HL-60 (cell line): ENCODE measurements around the gene SERPINA5.

ENCODE experiments used
- CTCF ChIP-seq: IDR thresholded peaks from one replicate; pipeline ENCODE4 v1.5.1; 2011; ENCODE audit warnings: low read length, control low read depth, inconsistent platforms; ENCODE audit not compliant: insufficient read depth
- POLR2AphosphoS5 ChIP-seq: IDR thresholded peaks from 2 replicates; pipeline ENCODE4 v1.6.1; 2012; ENCODE audit warnings: low read depth
- REST ChIP-seq: IDR thresholded peaks from 2 replicates; pipeline ENCODE4 v1.6.1; 2012; ENCODE audit warnings: low read depth; ENCODE audit not compliant: insufficient replicate concordance

- TF ChIP-seq CTCF, result no peak
- no peak for TF ChIP-seq REST
- no peak for TF ChIP-seq POLR2AphosphoS5
These were observed 9.3 kb upstream of the SERPINA5 start for GRCh38 chr14:94571950-94572349.
